ENCODE measurements around the gene MMP8.

The MMP8 gene

DNA sequence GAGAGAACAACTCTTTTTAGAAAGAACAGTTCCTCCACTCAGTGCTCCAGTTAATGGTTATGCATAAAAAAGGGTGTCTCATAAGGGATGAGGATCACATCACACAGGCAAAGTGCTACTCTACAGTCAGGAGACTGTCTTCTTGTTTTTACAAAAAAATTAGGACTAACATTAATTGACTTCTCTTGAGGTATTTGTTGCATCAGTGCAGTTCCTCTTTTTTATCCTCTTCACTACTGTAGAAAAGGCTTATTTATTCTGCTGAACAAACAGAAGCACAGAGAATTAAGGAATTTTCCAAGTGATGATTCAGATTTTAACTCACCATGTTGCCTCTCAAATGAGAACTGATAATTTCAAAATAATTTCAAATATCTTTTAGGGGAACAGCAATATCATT lies 1.9 kb downstream of the MMP8 start:
- H3K4me3 ChIP-seq (ENCODE audit: low read length): no peak overlapping the region
- DNase-seq (ENCODE audit: low read depth): no peak
- TF ChIP-seq CTCF (conservative IDR thresholded peaks at IDR 0.05; ENCODE audit: low read depth, low read length): no peak

GRCh38 chr11:102719620-102720277 lies 5.0 kb downstream of the MMP8 start:
- no peak for TF ChIP-seq CTCF (conservative IDR thresholded peaks at IDR 0.05; ENCODE audit: low read depth, low read length)
- no peak overlapping the region for H3K4me3 ChIP-seq (ENCODE audit: low read length)
- DNase-seq (ENCODE audit: low read depth): no peak

- no peak for DNase-seq (ENCODE audit: low read depth)
- no peak overlapping the region for H3K4me3 ChIP-seq (ENCODE audit: low read length)
- TF ChIP-seq CTCF (conservative IDR thresholded peaks at IDR 0.05; ENCODE audit: low read depth, low read length): no peak
These were observed 7.5 kb downstream of the MMP8 start for GRCh38 chr11:102717280-102717679.

- no peak for DNase-seq (ENCODE audit: low read depth)
- no peak for TF ChIP-seq CTCF (conservative IDR thresholded peaks at IDR 0.05; ENCODE audit: low read depth, low read length)
These were observed 8.2 kb downstream of the MMP8 start for GRCh38 chr11:102716527-102716926.

GRCh38 chr11:102712137-102712536 lies 12.6 kb downstream of the MMP8 start:
- TF ChIP-seq CTCF (conservative IDR thresholded peaks at IDR 0.05; ENCODE audit: low read depth, low read length): no peak
- no peak overlapping the region for H3K4me3 ChIP-seq (ENCODE audit: low read length)
- DNase-seq (ENCODE audit: low read depth): no peak

More at GRCh38 chr11:102716527-102716926, 8.2 kb downstream of the MMP8 start:
- H3K4me3 ChIP-seq (ENCODE audit: low read length): no peak overlapping the region

- TF ChIP-seq CTCF (conservative IDR thresholded peaks at IDR 0.05; ENCODE audit: low read depth, low read length): no peak
- no peak for DNase-seq (ENCODE audit: low read depth)
- H3K4me3 ChIP-seq (ENCODE audit: low read length): no peak overlapping the region
These were observed 15.4 kb downstream of the MMP8 start for GRCh38 chr11:102709201-102709945.

GRCh38 chr11:102708654-102709053 lies 16.1 kb downstream of the MMP8 start:
- DNase-seq (ENCODE audit: low read depth): no peak
- no peak overlapping the region for H3K4me3 ChIP-seq (ENCODE audit: low read length)
- no peak for TF ChIP-seq CTCF (conservative IDR thresholded peaks at IDR 0.05; ENCODE audit: low read depth, low read length)
